GM13976 (cell line): ENCODE measurements around the gene CYTH2.
"Not testable (repeated sequence)": the region's sequence is repeated elsewhere in the genome, so short reads cannot be mapped to it uniquely, and the experiment has no call there.

ENCODE experiments used
- DNase-seq: peaks from one replicate; pipeline ENCODE4 v3.0.0; 2012; ENCODE audit warnings: low spot score
- CTCF ChIP-seq: IDR thresholded peaks from 2 replicates; pipeline ENCODE4 v1.5.1; 2012; ENCODE audit warnings: borderline replicate concordance, mild to moderate bottlenecking; ENCODE audit not compliant: insufficient read depth; ENCODE audit errors: extremely low read depth, missing control alignments, control extremely low read depth
- in situ Hi-C: fragments of 300-500 bp; cut with MboI; formaldehyde crosslinking; loops from one replicate; pipeline ENCODE4 v1.12.0; 2022; ENCODE audit warnings: low sequenced_read_pairs, mixed read lengths, inconsistent platforms; ENCODE audit not compliant: unreplicated experiment

CYTH2 gene

GRCh38 chr19:48513289-48514122, 44.3 kb downstream of the CYTH2 start:
- peak; percentile 88 for DNase-seq
- TF ChIP-seq CTCF: no peak
- in situ Hi-C loops: no loop called here

DNA sequence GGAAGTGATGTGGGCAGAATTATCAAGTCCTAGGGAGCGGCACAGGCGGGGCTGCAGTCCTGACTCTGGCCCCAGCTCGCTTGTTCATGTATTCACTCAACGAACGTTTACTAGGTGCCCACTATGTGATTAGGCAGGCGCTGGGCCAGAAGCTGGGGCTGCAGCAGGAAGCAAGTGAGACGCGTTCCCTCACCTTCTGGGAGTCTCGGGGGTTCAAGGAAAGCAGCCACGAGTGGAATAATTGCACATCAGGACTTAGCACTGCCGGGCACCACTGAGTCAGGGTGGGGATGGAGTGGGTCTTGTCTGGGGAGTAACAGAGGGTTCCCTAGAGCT, 44.9 kb downstream of the CYTH2 start:
- DNase-seq: no peak
- in situ Hi-C loops: no loop called here

DNA sequence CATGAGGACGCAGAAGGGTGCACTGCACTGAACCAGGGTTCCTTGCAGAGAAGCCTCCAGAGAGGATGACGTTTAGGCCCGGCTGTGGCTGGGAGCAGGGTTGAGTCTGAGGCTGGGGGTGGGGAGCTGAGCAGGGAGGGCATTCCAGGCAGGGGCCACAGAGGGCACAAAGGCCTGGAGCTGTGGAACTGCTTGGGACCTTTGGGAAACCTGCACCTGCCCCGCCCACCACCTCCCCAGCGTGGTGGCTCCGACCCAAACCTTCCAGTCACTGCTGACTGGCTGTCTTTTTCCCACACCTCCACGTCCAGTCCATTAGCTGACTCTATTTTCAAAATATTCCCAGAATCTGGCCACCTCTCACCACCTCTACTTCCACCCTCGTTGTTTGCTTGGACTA, 47.4 kb downstream of the CYTH2 start:
- DNase-seq: no peak
- TF ChIP-seq CTCF: no peak
- in situ Hi-C loops: no loop called here

More for the DNA sequence above, 44.9 kb downstream of the CYTH2 start:
- no peak for TF ChIP-seq CTCF

GRCh38 chr19:48518207-48518606, 49.0 kb downstream of the CYTH2 start:
- no peak for DNase-seq
- in situ Hi-C loops: no loop called here
- TF ChIP-seq CTCF: no peak

GRCh38 chr19:48519426-48519825, 50.3 kb downstream of the CYTH2 start:
- DNase-seq, in situ Hi-C loops: not testable (repeated sequence)

- TF ChIP-seq CTCF: no peak
- in situ Hi-C loops: no loop called here
- no peak for DNase-seq
Observed at GRCh38 chr19:48520134-48520533, 51.0 kb downstream of the CYTH2 start.

DNA sequence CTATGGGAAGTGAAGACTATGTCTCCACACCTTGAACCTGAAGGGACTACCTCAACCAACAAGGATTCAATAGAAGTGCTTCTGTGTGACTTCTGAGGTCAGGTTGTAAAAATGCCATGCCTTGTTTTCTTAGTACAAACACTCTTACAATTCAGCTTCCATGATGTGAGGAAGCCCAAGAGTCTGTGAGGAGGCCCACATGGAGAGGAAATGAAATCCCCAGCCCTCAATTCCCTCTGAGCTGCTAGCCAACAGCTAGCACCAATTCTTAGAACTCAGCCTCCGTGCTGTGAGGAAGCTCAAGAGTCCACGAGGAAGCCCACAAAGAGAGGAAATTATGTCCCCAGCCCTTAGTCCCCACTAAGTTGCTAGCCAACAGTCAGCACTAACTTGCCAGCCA, 55.1 kb downstream of the CYTH2 start:
- in situ Hi-C loops: no loop called here
- TF ChIP-seq CTCF: no peak

More for the DNA sequence above, 55.1 kb downstream of the CYTH2 start:
- DNase-seq: no peak
